ENCODE results near the gene PTPN20.

PTPN20 gene

DNA sequence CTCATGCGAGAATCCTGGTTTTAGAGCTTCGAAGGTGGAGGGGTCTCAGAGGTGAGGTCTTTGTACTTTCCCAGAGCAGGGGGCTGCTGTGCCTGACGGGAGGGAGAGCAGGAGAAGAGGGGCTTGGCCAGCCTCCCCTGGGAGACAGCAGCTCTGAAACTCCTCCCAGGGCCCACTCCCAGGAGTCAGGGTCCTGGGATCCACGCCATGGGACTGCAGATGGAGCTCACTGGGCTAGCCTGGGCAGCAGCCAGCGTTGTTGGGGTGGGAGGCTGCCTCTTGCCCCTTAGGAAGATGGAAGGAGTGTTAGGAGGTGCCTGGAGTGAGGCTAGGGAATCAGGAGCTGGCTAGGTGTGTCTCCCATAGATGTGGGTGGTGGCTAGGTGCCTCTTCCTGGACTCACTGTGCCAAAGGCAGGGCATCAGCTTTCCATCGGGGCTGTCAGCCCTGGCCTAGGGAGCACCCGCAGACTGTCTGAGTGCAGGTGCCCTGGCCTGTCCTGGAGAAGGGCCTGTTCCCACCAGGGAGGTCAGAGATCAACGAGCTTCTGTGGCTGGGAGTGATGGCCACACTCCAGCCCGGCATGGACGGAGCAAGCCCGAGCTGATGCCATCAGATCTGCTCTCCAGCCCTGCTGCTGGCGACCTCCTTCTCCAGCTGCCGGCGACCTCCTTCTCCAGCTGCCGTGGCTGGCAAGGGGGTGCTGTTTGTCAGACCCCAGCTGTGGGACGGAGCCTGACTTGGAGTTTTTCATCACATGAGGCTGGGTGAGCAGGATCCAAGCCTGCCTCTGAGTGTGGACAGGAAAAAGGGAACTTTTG is 111.3 kb downstream of the PTPN20 start:
- DNase-seq: no peak

DNA sequence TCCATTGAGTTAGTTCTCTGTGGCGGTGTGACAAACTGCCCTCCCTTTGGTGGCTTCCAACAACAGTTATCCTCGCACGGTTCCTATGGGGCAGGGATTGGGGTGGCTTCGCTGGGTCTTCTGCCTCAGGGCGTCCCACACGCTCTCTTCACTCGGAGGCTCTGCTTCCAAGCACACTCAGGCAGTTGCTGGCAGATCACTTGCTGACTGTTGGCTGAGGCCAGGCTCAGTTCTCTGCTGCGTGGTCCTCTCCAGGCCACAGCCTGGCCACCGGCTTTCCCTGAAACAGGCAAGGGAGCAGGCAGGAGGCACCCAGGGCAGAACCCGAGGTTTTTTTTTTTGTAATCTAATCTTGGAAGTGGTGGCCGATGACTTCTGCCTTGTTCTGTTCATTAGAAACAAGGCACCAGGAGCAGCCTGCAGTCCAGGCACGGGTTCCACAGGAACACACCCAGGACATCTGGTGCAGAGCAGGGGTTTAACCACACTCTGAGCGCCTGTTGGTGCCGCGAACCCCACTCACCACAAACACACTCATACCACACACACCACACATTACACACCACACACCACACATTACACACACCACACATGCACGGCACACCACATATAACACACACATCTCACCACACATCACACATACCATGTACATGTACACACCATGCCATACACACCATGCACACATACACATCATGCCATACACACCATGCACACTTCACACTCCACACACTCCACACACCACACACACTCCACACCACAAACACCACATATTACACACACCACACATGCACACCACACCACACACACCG is 112.2 kb downstream of the PTPN20 start:
- no peak for DNase-seq

DNA sequence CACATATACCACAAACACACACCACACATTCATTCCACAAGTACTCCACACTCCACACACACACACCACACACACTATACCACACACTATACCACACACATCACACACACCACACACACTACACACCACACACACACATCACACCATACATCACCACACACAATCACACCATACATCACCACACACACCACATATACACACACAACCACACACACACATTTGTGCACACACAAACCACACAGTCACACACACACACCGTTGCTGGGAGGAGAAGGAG is 112.8 kb downstream of the PTPN20 start:
- DNase-seq: no peak

DNA sequence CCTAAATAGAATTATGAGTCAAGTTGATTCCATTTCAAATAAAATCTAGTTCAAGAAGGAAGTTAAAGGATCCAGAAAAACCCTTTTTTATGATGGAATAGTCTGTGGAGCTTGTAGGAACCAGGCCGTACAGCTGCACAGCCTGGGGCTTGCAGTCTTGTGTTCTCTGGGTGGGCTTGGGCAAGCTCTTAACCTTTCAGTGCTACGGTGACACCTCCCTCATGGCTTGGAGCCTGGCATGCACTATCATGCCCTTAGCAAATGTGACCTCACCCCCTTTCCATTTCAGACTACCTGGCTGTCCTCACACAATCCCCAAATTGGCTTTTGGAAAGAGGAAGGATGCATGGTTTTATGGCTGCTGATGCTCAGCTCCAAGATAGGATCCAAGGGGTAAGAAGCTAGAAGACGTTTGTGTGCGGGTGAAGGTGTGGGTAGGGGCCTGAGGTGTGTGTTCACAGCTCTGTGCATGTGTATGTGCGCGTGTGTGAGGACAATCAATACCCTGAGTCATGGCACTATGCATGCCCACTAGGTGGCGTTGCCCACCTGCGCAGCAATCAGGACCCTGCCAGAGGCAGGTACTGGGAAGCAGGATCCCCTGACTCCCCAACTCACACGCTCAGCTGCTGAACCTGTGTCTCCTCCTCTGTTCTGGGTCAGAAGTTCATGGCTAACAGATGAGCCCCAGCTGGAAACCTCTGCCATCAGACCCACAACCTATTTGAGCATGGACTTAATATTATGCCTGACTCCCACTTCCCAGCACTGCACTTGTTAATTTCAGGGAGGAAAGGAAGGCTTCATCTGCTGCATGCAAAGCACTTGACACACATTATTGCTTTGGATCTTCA is 113.4 kb downstream of the PTPN20 start:
- peak; percentile 40 to 62 (median 52) for DNase-seq

DNA sequence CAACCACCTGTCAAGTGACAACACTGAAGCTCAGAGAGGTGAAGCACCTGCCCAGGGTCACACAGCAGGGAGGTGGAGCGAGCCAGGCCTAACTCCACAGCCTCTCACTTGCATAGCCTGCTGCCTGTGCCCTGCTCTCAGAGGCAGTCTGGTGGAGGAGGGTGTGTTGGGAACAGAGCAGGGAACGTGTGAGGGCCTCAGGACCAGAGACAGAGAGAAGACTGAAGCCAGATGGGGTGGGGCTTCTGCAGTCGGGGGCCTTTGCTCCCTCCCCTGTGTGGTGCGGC is 114.0 kb downstream of the PTPN20 start:
- no peak for DNase-seq

DNA sequence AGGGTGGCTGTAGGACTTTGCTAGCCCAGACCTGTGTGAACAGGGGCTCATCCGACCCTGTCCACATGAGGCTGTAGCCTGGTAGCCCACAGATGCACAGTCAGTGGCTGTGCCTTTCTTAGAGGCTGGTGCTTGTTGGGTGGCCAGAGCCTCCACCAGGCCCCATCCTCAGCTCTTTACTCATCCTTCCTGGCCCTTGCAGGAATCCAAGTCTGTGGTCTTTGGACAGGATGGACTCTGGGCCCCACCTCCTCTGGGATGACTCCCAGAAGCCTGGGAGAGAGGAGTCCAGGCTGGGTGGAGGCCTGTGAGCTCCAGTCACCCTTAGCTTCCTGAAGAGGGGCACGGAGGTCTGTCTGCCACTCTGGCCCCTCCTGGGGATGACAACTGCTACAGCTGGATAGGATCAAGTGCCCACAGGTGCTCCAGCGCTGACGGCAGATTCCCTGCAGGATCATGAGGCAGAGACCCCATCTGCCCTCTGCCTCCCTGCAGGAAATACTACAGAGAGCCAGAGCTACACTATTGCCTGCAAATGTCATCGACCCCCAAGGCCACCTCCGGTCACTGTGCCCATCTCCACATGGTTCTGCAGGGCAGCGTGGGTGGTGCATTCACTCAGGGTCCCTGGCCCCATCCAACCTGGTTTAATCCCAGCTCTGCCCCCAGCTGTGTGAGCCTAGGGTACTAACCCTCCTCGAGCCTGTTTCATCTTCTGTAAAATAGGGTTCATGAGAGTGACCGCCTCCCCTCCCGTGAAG is 114.5 kb downstream of the PTPN20 start:
- DNase-seq: no peak

DNA sequence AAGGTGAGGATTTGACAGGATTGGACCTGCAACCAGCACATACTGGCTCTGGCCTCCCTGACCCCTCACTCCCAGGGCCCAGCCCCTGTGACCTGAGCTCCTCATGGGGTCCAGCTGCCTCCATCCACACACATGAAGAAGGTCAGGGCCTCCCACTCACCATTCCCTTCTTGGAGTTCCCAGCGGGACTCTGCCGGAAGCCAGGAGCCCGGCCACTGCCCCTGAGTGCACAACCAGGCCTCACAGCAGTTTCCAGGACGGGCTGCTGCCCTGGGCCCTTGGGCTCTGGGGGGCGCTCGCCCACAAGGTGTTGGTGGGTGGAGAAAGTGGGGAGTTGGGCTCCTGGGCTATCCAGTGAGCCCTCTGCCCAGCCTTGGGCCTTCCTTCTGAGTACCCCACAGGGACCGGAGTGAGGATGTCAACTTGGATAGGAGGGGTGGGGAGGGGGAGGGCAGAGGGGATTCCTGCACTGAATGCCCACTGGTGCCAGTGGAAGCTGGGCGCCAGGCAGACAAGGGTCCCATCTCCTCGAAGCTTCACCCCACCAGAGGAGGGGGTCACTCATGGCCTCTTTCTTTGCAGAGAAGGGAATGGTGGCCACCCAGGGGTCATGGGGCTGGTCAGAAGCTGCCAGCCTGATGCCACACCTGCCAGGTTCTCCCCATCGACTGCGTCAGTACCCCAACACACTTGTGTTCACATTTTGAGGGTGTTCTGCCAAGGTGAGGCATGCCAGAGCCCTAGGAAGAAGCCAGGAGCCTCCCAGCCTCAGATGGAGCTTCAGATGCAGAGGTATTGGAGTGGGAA is 115.3 kb downstream of the PTPN20 start:
- no peak for DNase-seq

DNA sequence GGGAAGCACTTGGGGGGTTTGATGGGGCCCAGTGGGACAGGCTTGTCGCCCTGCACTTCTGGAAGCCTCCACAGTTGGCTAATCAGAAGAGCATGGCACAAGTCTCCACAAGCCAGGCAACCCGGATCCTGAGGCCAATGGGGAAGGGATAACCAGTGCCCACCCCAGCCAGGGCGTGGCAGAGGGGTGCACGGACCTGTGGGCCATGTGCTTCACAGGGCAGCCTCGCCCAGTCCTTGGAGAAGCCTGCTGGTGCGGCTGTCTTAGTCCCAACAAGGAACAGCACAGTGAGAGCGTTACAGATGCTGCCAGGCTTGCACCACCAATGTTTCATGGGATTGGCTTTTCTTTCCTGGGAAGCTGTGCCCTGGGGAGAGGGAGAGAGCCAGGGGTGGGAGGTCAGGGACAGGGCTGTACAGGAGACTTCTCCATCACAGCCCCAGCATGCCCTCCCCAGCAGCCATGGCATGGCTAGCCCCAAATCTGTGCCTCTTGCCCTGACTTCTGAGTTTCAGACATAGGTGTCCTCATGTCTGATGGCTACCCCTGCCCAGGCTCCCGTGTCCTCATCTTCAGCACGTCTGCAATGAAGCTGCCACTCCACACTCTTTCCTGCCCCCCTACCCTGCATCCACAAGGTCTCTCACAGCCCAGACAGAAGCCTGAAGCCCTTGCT is 116.0 kb downstream of the PTPN20 start:
- no peak for DNase-seq

DNA sequence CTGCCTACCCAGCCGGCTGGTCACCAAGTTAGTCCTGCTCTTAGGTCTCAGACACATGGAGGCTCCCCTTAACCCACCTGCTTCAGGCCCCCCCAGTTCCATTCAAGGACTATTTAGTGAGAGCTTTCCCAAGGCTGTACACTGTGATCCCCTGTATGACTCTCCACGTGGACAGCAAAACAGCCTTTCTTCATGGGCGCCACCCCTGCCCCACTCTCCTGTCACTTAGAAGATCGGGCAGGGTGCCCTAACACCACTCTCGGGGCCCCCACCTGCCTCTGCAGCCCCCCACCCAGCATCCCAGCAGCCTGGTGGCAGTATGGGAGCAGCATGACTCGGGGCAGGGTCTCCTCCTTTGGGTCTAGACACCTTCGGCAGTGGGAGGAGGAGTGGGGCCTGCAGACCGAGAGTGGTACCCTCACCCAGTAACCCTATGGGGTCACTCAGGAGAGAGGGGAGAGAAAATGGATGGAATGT is 116.6 kb downstream of the PTPN20 start:
- DNase-seq: no peak

DNA sequence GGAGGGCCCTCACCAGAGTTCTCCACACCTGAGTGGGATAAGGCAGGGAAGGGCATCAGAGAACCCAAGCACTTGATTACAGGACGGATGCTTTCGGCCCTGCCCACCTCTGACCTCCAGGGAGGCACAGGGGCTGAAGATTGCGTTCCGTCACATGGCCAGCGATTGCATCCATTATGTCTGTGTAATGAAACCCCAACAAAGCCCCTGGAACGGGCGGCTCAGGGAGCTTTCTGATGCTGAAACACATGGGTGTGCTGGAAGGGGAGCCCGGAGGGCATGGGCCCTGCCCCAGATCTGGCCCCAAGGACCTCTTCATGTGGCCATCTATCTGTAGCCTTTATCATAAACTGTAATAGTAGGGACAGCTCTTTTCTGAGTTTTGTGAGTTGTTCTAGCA is 117.2 kb downstream of the PTPN20 start:
- DNase-seq: no peak

DNA sequence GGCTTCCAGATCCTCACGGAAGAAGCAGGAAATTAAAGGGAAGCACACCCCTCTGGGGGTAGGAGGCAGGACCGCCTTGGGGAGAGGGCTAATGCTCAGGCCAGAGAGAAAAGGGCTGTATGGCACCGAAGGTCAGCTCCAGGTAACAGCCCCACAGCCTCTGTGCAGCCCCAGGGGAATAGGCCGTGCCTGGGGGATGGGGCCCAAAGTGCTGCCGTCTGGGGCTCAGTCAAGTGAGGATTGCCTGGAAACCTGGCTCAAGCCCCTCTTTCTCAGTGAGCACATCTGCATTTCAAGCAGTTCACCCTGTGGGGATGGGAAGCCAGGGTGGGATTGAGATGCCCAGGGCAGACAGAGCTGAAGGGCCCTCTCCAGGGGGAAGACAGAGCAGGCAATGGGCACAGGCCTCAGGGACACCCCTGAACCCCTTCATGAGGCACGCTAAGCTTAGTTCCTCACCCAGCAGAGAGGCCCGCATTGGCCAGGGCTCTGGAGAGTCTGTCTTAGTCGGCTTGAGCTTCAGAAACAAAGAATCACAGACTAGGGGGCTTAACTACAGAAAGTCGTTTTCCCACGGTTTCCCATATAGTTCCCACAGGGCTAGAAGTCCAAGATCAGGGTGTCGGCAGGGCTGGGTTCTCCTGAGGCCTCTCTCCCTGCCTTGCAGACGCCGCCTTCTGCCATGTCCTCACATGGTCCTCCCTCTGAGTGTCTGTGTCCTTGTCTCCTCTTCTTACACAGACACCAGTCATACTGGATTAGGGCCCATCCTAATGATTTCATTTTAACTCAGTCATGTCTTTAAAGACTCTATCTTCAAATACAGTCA is 118.2 kb downstream of the PTPN20 start:
- no peak for DNase-seq

DNA sequence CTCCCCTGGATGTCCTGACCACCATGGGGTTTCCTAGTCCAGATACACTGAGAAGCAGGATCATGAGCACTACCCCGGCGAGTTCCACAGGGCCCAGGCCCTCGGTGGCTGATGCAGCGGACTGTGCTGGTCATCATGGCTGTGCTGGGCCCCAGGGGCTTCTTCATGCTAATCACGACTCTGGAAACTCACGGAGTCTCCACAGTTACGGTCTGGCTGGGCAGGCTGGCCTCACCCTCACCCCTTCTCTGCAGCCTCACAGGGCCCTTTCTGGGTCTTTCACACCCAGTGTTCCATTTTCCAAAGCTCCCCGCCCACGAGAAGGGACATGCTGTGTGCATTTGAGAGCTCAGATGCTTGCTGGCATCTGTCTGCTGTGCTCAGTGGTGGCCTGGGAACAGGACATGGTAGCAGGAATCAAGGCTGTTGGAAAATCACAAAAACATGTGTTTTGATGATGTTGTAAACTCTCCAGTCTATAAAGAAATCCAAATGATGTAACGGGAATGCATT is 119.0 kb downstream of the PTPN20 start:
- no peak for DNase-seq

DNA sequence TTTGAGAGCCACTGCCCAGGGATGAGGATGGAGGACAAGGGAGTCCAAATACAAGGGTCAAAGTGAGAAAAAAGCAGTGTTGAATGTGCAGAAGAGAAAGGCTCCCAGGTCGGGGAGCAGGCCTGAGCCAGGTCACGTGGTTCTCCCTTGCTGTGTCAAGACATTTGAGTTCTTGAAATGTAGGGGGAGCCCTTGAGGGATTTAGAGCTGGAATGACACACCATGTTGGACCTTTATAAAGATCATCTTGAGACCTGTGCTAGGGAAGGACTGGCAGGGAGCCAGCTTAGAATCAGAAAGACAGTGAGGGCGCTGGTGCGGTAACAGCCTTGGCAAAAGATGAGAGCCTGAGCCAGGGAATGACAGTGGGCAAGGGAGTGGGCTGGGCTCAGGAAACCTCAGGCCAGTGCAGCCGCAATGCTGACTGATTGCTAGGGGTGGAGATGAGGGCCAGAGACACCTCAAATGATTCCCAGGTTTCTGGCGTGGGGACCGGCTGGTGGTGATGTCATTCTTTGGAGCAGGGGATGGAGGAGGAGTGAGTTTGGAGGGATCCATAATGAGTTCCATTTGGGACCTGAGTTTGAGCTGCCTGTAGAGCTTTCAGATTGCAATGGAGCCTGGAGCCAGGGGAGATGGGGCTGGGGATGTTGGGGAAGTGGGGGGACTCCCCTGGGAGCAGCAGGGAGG is 120.1 kb downstream of the PTPN20 start:
- peak in 1 of 3 experiments; percentile 5 for DNase-seq

DNA sequence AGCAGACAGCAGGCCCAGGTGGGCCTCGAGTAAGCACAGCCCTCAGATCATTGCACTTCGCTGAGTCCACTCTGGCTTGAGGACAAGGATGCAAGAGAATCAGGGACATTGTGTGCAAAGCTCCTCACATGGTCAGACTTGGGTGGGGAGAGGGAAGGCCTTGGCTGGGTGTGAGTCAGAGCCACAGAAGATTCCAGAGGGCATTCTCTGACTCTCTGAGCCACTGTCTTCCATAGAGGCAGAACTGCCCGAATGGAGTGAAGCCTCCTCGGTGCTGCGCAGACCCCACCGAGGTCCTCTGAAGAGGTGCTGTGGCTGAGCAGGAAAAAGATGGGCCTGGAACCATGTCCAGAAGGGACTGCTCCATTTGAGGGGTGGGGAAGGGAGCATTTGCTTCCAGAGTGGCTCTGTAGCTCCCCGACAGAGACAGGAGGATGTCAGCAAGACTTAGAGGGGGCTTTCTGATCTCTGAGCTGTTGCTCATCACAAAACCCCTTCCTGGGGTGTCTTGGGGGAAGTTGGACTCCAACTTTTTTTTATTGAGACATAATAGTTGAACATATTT is 120.8 kb downstream of the PTPN20 start:
- DNase-seq: no peak

DNA sequence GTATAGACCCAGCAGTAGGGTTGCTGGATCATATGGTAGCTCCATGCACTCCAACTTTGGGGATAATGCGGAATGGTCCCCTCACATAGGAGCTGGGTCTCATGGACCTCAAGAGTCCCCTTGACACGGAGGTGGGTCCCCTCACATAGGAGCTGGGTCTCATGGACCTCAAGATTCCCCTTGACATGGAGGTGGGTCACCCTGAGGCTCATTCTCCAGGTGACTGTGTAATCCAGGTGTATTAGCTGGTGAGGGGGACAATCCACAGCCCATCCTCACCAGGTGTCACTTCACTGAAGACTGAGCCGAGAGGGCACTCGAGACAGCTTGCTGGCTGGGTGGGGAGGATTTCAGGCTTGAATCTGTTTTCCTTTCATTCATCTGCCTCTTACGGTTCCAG is 121.9 kb downstream of the PTPN20 start:
- DNase-seq: no peak

DNA sequence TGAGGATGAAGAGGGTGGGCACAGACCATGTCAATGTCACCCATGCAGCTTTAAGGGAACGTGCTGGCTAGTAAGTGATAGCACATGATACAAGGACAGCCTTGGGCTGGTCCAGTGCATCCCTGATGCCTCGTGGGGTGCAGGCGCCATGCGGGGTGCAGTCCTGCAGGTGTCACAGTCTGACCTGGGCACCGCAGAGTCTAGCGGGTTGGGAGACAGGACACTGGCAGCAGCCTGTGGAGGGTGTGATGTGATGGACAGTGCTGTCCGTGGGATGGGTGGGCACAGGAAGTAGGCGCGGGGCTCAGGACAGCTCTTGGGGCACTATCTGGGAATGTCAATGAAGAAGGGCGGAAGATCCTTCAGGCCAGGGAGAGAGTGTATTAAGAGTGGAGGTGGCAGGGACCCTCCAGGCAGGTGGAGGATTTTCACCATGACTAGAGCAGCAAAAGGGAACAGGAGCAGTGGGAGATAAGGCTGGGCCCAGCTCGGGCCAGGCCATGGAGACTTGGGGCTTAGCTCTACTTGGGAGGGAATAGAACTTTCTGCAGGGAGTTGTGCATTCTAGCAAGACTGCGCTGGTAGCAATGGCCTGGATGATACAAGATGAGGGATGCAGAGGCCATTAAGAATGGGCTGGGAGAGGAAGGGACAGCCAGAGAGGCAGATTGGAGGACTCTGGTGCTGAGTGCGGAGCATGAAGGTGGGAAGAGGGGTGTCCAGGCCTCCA is 122.5 kb downstream of the PTPN20 start:
- DNase-seq: no peak

DNA sequence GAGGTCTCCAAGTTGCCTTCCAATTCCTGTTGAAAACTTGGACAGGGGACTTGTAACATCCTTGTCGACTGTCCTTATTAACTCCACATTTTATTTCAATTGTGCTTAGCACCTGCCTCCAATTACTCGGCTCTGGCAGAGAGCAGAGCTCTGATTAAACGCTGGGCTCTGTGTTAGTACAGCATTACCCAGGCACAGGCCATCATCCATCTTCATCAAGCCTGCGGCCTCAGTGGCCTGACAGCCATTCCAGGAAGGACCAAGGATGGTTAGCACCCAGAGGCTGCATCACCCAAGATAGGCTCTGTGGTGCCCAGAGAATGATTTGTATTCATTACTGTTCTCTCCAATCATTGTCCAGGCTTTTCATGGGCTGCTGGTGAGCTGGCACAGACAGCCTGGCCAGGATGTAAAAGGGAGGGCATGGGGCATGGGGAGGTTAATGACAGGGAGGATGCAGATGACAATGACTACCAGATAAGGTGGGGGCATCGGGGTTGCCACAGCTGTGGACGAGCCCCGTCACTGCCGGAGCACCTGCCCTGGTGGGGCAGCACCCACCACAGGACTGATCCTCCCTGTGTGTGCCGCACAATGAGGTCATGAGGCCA is 123.3 kb downstream of the PTPN20 start:
- DNase-seq: peak in 2 of 3 experiments; percentile 8 to 62
